A172 (cell line): Measurements from ENCODE around the gene RAI14. TPM values are rescaled to one million over a fixed set of nuclear protein-coding genes. Genes with fewer than 3 reads are reported as not detected.
"Not testable (repeated sequence)": the region's sequence is repeated elsewhere in the genome, so short reads cannot be mapped to it uniquely, and the experiment has no call there.

Source experiments
- DNase-seq: peaks from one replicate; pipeline ENCODE4 v3.0.0-alpha.2; 2015; ENCODE audit warnings: low spot score
- total RNA-seq: library from RNA; depleted of rRNA; stranded (reverse); fragments of >200 nt; shearing (Covaris generic); gene quantifications from 2 replicates; pipeline ENCODE4 v1.2.3, GENCODE V29; 2014

Gene RAI14
- total RNA-seq, 1 experiment from 2014 or later: 66.0 TPM

DNA sequence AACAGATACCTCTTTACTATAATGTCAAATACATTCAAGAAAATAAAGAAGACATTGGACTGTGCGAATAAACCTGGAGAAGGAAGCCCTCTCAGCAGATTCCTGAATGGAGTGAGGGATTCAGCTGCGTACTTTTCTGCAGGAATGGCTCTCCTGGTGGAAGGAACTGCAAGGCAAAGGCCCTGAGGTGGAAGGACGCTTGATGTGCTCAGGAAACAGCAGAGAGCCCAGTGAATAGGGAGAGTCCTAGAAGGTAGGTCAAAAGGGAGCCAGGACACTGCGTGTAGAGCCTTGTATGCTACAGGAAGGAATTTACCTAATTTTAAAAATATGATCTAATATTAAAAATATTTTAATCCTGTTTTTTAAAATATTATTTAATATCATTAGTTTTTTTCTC is 114.4 kb downstream of the RAI14 start:
- no peak for DNase-seq

DNA sequence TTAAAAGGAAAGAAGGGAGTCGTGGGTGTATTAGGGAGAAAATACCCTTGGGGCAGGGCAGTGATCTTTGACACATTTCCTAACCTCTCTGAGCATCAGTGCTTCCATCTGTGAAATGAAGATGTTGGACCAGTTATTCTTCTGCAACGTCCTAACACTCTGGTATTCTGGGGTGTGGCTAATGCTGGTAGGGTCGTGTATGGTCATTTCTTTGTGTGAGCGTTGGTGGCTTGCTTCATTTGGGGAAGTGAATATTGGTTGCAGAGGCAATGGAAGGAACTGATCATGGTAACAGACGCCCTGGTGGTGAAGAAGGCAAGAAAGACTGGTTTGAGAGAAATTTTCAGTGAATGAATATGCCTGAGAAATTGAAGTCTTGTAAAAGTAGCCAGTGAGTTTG is 114.9 kb downstream of the RAI14 start:
- no peak for DNase-seq

DNA sequence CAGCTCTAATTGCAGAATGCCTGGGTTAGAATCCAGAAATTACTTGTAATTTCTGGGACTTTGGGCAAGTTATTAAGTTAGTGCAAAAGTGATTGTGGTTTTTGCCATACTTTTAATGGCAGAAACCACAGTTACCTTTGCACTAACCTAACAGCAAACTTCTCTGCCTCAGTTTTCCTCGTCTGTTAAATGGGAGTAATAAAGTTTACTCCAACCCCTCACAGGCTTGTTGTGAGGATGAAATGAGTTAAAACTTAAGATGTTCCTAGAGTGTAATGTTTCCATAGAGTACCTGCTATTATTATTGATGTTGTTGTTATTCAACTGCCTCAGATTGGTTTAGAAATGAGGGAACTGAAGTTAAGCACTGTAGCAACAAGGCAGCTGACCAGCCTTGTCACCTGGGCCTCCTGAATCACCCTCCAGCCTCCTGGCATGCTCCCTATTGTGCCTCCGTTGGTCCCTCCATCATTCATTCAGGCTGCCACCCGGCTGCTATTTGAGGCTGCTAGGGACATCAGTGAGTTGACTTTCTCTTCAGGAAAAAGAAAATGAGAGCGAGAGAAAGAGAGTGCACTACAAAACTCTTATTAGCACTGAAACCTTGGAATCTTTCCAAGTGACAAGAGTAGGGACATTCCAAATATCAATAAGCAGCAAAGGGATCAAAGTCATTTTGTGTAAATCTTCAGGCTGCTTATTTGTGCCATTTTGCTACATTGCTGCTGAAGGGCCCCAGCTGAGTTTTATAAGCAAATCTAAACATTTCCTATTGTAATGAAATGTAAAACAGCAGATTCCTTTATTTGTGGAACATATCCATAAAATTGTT is 116.4 kb downstream of the RAI14 start:
- DNase-seq: no peak

DNA sequence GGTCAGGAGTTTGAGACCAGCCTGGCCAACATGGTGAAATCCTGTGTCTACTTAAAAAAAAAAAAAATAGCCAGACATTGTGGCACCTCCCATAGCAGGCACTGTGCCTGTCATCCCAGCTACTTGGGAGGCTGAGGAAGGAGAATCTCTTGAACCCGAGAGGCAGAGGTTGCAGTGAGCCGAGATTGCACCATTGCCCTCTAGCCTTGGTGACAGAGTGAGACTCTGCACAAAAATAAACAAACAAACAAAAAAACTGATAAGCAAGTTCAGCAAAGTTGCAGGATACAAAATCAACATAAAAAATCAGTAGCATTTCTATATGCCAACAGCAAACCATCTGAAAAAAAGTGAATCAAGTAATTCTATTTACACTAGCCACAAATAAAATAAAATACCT is 118.0 kb downstream of the RAI14 start:
- DNase-seq: no peak

DNA sequence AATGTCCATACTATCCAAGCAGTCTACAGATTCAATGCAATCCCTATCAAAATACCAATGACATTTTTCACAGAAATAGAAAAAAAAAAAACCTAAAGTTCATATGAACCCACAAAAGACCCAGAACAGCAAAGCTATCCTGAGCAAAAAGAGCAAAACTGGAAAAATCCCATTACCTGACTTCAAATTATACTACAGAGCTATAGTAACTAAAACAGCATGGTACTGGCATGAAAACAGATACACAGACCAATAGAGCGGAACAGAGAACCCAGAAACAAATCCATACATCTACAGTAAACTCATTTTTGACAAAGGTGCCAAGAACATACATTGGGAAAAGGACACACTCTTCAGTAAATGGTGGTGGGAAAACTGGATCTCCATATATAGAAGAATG is 118.5 kb downstream of the RAI14 start:
- DNase-seq: not testable (repeated sequence)

DNA sequence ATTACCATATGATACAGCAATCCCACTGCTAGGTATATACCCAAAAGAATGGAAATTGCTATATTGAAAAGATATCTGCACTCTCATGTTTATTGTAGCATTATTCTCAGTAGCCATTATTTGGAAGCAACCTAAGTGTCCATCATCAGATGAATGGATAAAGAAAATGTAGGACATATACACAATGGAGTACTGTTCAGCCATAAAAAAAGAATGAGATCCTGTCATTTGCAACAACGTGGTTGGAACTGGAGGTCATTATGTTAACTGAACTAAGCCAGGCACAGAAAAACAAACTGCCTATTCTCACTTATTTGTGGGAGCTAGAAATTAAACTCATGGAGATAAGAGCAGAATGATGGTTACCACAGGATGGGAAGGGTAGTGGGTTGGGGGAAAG is 119.8 kb downstream of the RAI14 start:
- no peak for DNase-seq

DNA sequence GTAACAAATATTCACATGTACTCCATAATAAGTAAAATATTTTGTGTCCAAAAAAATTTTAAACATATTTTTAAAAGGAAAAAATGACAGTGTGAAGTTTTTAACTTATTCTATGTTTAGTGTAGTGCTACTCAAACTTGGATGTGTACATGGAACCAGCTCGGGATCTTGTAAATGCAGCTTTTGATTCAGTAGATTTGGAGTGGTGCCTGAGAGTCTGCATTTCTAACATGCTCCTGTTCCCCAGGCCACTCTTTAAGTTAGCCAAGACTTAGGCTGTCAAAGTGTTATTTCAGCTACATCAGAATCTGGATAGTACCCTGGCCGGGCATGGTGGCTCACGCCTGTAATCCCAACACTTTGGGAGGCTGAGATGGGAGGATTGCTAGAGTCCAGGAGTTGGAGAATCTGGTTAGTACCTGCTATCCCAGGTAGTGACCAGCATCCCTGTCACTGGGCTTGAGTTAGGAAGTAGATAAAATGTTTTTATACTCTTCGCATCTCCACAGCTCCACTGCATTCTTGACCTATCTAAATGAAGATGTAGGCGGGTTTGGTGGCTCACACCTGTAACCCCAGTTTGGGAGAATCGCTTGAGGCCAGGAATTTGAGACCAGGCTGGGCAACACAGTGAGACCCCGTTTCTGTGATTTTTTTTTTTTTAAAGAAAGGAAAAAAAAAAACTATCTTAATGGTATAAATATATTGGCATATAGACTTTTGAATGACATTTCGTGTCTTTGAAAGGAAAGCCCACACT is 122.1 kb downstream of the RAI14 start:
- DNase-seq: no peak

DNA sequence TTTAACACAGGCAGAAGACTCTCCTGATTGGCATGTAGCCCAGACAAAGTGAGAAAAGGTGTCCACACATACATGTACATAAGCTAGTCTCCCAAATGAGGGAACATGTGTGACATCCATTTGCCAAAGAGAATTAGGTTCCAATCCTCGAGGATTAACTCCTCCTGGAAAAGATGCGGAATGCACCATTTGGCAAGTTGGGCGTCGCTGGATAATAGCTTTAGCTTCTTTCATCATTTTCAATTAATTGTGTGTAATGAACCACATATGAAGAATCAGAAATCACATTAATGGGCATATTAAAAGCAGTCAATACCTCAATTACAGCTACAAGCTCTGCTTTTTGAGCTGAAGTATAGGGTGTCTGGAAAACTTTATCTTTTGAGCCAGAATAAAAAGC is 127.8 kb downstream of the RAI14 start:
- not testable (repeated sequence) for DNase-seq

DNA sequence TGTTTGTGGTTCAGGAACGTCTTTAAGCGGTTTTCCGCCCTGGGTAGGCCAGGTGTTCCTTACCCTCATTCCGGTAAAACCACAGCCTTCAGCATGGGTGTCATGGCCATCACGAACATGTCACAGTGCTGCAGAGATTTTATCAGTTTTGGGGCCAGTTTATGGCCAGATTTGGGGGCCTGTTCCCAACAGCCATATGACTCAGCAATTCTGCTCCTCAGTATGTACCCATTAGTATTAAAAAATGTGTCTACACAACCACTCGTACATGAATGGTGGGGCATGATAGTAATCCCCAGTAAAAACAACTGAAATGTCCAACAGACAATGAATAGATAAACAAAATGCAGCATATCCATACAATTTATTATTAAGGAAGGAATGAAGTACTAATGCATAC is 130.9 kb downstream of the RAI14 start:
- DNase-seq: no peak

DNA sequence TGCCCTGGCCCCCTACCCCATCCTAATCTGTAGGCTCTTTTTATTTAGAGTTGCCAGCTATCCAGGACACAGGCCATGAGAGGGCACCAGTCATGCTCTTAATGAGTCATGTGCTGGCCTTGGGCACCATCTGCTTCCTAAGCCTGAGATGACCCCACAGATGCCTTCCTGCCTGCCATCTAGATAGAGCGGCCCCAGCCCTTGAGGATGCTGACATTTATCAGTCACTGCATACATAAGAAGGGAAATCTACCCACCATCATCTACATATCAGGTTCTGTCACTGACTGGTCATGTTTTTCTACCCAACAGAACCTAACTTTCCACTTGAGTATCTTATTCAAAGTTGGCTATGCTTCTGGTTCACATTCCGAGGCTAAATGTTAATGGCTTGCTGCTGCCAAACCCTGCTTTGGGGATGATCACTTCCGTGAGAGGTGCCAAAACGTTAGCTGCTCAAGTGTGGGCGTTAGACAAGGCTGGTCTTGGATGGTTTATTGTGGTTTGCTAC is 132.9 kb downstream of the RAI14 start:
- peak; percentile 30 for DNase-seq

DNA sequence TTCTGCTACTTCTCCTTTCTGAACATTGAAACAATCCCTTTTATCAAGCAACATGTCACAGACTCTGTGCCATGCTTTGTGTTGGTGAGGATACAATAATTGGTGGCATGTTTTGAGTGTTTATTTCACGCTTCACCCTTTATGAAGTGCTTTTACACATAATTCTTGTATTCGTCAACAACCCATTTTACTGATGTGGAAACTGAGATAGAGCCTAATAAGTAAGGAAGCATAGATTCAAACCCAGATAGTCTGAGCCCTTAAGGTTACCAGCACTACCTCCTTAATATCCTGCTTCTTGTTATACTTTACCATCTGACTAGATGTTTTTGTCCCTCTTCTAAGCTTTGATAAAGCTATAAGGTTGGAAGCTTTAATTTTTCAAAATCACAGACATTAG is 133.5 kb downstream of the RAI14 start:
- DNase-seq: no peak

DNA sequence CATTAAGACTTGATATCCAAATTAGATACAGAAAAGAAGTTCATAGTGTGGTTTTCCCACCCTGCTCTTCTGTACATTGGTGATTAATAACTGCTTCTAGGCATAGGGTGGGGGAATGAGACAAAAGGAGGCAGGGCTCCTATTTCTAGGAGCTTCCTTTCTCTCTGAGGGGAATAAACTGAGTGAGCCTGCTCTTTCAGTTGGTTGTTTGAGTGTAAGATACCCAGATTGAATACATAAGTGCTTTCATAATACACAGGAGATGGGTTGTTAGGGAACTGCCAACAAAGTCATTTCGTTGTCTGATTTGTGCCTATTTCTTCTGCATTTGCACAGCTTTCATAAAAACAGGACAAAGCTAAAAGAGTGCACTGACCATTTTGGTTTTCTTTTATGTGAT is 133.9 kb downstream of the RAI14 start:
- no peak for DNase-seq

DNA sequence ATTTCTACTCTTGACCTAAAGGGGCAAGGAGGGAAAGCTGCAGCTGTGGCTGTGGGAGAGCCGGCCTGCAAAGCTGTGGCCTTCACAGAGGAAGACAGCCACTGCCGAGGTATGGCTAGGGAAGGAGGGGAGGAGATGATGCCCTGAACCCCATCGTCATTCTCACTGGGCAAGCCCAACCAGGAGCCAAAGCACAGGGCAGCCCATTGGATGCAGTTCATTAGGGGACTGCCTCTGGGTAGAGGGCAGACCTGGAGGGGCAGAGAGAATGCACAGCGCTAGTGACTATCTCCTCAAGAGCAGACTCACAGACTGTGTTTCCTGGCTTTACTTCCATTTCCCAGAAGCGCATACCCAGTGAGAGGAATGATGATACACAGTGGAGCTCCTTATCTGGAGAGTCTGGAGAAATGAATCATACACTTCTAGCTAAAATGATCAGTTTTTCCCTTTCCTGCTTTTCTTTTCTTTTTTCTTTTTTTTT is 135.7 kb downstream of the RAI14 start:
- DNase-seq: no peak

DNA sequence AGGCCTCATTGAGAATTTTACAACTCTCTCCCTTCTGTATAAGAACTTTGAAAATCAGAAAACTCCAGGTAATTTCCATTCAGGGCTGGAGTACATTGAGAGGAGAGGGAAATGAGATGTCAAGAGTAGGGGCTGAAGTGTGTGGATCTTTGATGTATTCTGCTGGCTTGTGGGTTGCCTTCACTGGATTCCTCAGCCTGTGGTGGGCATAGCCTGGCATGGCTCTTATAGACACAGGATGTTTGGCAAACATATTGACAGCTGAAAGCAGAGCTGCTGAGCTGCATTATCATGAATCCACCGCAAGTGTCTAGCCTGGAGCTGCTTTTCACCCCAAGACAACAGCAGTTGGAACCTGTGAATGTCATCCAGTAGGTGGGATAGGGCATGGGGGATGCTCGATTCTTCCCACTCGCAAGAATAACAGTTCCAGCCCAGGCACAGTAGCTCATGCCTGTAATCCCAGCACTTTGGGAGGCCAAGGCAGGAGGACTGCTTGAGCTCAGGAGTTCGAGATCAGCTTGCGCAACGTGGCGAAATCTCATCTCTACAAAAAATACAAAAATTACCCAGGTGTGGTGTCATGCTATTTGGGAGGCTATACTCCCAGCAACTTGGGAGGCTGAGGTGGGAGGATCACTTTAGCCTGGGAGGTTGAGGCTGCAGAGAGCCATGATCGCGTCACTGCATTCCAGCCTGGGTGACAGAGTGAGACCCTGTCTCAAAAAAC is 146.9 kb downstream of the RAI14 start:
- DNase-seq: no peak

DNA sequence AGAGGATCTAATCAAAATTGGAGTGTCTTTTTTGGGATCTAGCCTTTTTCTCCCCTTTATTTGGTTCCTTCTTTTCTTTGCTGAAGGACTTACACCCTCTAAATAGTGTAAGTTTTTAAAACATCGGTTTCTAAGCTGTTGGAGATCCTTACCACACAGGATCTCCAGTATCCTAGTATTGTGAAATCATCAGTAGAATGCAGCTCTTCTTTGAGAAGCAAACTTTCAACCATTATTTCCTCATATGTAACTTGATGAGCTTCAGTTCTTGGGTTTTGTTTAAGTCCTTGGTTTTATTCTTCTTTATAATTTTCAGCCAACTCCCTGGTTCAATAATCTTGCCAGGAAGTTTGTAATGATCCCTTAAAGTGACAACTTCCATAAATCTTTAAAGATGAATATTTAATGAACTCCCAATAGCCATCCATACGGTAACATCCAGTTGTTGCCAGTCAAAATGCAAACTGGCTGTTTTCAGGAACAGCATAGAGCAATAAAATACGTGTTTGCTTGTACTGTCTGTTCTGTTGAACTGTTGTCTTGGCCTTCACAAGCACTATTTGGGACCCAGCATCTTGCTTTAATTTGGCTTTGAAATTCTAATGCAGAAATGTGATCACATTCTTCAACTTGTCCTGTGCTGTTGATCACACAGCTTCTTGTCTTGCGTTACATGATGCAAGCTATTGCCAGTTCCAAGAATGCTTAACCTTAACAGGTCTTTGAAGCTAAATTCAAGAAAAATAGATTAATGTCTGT is 148.0 kb downstream of the RAI14 start:
- no peak for DNase-seq

DNA sequence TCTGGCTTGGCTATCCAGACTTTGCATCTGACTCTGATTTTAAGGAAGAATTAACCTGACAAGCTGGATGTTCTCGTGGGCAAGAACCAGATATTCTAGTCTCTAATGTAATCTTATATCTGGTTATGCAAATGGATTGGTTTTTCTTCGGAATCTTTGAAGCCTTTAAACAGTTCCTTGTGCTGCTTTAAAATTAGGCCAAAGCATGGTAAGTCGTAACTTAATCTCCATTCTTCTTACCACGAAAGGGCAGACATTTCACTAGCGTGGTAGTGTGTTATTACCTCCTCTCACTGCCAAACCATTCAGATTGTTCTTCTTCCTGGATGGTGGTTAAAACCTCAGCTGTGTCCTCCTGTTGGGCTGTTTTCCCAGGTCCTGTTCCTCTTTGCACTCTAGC is 148.8 kb downstream of the RAI14 start:
- DNase-seq: no peak

DNA sequence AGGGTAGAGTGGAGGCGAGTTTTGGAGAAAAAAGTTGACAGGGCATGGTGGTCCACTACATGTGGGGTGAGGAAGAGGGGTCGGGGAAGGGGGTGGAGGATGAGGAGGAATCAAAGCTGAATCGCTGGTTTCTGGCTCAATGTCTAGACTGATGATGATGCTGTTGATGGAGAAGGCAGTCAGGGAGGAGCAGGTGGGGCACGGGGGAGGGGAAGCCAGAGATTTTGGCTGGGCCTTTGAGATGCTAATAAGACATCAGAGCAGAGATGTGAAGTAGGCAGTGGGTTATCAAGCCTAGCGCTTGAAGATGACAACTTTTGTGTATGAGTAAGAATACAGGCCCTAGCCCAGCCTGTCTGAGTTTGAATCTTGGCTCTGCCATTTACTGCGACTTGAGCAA is 150.4 kb downstream of the RAI14 start:
- DNase-seq: no peak

DNA sequence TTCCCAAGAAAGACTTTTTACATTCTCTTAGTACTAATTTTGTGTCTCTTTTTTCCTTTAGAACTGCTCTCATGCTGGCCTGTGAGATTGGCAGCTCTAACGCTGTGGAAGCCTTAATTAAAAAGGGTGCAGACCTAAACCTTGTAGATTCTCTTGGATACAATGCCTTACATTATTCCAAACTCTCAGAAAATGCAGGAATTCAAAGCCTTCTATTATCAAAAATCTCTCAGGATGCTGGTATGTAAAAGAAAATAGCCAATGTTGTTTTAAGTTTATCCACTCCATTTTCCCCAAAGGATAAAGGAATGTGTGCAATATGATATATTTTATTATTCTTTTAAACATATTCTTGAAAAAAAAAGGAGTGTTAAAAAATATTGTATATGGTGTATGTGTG is 155.6 kb downstream of the RAI14 start:
- DNase-seq: no peak

DNA sequence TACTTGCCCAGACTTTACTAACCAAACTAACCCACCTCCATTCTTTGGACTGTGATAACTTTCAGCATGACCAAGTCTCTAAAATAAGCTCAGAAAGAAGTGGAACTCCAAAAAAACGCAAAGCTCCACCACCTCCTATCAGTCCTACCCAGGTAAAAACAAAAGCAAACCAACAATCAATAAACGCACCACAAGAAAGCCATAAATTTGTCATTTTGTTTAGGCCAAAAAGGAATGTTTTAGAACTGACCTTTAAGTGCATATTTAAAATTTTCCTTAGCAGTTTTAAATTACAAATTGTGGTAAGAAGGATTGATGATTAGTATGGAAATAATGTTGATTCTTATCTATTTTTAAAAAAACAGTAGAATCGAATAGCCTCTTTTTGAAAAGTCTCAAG is 157.4 kb downstream of the RAI14 start:
- no peak for DNase-seq

DNA sequence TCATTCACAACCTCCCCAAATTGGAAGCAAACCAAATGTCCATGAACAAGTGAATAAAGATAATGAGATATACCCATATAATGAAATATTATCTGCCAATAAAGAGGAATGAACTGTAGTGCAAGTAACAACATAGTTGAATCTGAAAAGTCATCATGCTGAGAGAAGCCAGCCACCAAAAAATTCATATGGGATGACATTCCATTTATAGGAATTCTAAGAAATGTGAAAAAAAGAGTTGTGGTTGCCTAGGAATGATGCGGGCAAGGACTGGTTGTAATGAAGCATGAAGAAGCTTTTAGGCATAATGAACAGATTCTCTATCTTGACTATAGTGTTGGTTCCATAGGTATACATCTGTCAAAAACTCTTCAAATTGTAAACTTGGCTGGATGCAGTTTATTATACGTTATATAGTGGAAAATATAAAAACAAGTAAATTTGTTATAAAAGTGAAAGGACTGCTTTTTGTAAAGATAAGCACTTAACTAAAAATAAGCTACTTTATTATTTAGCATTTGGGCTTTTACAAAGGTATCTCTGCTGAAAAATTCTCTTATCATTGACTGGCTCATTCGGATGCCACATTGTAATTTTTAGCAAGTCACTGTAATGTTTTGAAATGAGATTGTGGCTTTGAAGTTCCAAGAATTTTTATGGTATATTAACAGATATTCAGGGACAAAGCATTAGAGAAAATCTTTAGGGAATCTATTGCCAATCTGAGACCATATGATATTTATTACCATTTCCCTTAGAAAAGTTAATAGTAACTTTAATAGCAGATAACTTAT is 161.6 kb downstream of the RAI14 start:
- no peak for DNase-seq

DNA sequence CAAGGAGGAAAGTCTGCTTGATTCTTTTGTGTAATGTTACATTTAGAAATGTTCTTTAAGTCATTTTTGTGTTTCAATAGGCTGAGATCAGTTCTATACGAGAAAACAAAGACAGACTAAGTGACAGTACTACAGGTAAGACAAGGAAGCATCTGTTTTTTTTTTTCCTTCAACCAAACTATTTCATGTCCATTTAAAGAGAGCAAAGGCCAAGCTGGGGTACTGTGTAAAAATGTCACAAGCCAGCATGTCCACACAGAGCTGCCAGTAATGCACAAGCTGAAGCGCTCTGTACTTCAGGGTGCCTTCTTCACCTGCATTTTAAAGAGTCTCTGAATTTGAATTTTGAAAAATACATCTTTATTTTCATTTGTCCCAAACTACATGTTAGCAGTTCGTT is 162.6 kb downstream of the RAI14 start:
- DNase-seq: no peak
